C4-2B (cell line): Measurements from ENCODE around the gene ARMCX4.
"Not testable (repeated sequence)": the region's sequence is repeated elsewhere in the genome, so short reads cannot be mapped to it uniquely, and the experiment has no call there.

Experiments
- H3K27ac ChIP-seq: fragments of 450-650 bp; 2 replicates; pipeline ENCODE4 v1.5.1; 2017
- CTCF ChIP-seq: fragments of 450-650 bp; conservative IDR thresholded peaks from 2 replicates; pipeline ENCODE4 v1.5.1; 2017; ENCODE audit warnings: mild to moderate bottlenecking
- ZFX ChIP-seq: fragments of 450-650 bp; IDR thresholded peaks from 2 replicates; pipeline ENCODE4 v1.6.1; 2017

Gene ARMCX4

GRCh38 chrX:101462892-101463291, 22.4 kb upstream of the ARMCX4 start:
- no peak overlapping the region for H3K27ac ChIP-seq
- TF ChIP-seq CTCF (peak; percentile 53), ZFX (no peak)

DNA sequence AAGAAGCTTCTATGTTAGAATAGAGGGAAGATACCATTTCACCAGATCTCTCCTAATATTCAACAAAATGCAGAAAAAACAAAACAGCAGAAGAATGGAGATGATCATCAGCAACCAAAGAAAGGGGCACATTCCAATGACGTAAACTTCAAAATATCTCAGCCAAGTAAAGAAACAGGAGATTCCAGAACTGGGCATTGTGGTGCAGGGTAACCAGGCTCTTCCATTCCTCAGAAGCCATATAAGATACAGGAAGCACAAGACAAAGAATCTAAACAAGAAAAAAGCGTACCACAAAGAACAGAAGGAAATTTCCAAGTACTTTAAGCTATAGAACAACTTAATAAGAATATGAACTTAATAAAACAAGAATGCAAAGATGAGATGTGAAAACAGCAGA, 6.9 kb upstream of the ARMCX4 start:
- TF ChIP-seq CTCF (no peak), ZFX (no peak)
- H3K27ac ChIP-seq, result no peak overlapping the region

DNA sequence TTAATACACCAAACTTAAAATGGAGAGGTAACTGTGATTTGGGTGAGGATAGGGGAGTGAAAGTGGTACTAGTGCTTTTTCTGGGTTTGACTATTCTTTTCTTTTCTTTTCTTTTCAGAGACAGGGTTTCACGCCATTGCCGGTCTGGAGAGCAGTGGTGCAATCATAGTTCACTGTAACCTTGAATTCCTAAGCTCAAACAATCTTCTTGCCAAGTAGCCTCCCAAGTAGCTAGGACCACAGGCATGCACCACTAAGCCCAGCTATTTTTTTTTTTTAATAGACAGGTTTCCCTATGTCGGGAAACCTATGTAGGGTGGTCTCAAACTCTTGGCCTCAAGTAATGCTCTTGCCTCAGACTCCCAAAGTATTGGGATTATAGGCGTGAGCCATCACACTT, 3.0 kb upstream of the ARMCX4 start:
- no peak overlapping the region for H3K27ac ChIP-seq
- no peak for TF ChIP-seq CTCF
- TF ChIP-seq ZFX, result no peak

GRCh38 chrX:101483705-101484104, 1.6 kb upstream of the ARMCX4 start:
- no peak for TF ChIP-seq ZFX
- no peak for TF ChIP-seq CTCF

GRCh38 chrX:101484135-101484534, 1.1 kb upstream of the ARMCX4 start:
- TF ChIP-seq ZFX (no peak), CTCF (no peak)
- no peak overlapping the region for H3K27ac ChIP-seq

More at GRCh38 chrX:101483705-101484104, 1.6 kb upstream of the ARMCX4 start:
- no peak overlapping the region for H3K27ac ChIP-seq

- TF ChIP-seq CTCF, result no peak
- no peak overlapping the region for H3K27ac ChIP-seq
These were observed 3.5 kb downstream of the ARMCX4 start for GRCh38 chrX:101488796-101489195.

DNA sequence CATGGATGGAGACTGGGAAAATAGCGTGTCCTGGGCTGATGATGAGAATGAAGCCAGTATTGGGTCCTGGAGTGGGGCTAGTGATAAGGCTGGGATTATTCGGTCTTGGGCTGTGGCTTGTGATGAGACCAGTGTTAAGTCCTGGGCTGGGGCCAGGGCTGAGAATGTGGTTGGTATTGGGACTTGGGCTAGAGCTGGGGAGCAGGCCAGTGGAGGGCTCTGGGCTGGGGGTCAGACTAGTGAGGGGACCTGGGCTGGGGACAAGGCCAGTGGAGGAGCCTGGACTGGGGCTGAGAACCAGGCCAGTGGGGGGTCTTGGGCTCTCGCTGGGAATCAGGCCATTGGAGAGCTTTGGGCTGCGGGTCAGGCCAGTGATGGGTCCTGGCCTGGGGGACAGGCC, 6.7 kb downstream of the ARMCX4 start:
- no peak overlapping the region for H3K27ac ChIP-seq
- TF ChIP-seq CTCF (no peak), ZFX (no peak)

DNA sequence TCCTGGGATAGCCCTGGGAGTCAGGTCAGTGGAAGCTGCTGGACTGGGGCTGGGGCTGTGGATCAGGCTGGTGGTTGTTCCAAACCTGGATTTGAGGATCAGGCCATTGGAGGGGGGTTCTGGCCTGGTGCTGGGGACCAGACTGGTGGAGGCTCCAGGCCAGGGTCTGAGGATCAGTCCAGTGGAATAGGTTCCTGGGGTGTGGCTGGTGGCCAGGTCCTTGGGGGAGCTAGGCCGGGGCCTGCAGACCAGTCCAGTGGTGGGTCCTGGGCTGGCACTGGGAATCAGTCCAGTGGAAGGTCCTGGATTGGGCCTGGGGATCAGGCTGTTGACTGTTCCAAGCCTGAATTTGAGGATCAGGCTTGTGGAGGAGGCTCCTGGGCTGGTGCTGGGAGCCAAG, 8.0 kb downstream of the ARMCX4 start:
- TF ChIP-seq ZFX (no peak), CTCF (no peak)
- H3K27ac ChIP-seq, result no peak overlapping the region

DNA sequence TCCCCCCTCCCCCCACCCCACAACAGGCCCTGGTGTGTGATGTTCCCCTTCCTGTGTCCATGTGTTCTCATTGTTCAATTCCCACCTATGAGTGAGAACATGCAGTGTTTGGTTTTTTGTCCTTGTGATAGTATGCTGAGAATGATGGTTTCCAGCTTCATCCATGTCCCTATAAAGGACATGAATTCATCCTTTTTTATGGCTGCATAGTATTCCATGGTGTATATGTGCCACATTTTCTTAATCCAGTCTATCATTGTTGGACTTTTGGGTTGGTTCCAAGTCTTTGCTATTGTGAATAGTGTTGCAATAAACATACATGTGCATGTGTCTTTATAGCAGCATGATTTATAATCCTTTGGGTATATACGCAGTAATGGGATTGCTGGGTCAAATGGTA, 17.7 kb downstream of the ARMCX4 start:
- not testable (repeated sequence) for H3K27ac ChIP-seq
